Measurements from ENCODE around the gene ZMYND15.
"Not testable (repeated sequence)": the region's sequence is repeated elsewhere in the genome, so short reads cannot be mapped to it uniquely, and the experiment has no call there.

Gene ZMYND15, protein sequence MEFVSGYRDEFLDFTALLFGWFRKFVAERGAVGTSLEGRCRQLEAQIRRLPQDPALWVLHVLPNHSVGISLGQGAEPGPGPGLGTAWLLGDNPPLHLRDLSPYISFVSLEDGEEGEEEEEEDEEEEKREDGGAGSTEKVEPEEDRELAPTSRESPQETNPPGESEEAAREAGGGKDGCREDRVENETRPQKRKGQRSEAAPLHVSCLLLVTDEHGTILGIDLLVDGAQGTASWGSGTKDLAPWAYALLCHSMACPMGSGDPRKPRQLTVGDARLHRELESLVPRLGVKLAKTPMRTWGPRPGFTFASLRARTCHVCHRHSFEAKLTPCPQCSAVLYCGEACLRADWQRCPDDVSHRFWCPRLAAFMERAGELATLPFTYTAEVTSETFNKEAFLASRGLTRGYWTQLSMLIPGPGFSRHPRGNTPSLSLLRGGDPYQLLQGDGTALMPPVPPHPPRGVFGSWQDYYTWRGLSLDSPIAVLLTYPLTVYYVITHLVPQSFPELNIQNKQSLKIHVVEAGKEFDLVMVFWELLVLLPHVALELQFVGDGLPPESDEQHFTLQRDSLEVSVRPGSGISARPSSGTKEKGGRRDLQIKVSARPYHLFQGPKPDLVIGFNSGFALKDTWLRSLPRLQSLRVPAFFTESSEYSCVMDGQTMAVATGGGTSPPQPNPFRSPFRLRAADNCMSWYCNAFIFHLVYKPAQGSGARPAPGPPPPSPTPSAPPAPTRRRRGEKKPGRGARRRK

DNA sequence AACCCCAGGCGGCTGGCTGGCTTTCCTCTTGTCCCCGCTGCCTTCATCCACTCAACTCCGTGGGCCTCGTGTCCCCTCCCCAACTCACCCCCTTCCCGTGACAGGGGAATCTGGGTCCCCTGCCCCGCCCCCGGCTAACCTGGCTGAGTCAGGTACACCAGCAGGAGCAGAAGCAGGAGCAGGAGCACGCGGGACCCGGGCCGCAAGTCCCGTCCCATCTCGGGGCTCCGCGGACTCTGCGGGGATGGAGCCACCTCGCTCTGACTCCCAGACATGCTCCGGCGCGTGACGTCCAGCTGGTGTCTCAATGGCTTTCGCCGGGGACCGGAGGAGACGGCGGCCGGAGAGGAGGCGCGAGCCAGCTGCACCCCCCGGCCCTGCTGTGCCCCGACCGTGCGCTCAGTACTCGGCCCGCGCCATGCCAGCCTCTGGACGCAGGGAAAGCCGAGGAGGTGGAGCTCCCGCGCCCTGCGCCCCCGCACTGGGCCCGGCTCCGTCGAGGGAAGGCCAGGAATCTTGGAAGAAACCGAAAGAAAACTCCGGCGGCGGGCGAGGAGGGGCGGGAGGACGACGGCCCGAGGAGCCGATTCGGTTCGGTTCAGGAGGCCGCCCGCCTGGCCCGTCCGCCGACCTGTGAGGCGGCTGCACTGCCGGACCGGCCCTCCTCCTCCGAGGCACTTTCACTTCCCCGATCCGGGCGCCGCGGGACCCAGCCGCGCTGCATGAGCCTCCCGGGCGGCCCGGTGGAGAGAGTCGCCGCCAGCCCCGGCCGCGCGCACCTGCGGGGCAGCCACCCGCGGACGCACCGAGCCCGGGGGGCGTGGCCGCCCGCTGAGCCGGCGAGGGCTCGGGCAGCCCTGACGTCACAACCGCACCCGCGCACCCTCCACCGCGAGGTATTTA lies at the start of gene ZMYND15, which contains the start of gene CXCL16:
Gene ZMYND15 (plus strand): TSS at position 712 of the 903 bp plus-strand sequence. CDS start 716 bp downstream, outside the sequence.
Gene CXCL16 (minus strand): TSS at position 807 of the 903 bp plus-strand sequence. CDS start 589 bp downstream, at position 218.
- TF ChIP-seq, protein P1, sequence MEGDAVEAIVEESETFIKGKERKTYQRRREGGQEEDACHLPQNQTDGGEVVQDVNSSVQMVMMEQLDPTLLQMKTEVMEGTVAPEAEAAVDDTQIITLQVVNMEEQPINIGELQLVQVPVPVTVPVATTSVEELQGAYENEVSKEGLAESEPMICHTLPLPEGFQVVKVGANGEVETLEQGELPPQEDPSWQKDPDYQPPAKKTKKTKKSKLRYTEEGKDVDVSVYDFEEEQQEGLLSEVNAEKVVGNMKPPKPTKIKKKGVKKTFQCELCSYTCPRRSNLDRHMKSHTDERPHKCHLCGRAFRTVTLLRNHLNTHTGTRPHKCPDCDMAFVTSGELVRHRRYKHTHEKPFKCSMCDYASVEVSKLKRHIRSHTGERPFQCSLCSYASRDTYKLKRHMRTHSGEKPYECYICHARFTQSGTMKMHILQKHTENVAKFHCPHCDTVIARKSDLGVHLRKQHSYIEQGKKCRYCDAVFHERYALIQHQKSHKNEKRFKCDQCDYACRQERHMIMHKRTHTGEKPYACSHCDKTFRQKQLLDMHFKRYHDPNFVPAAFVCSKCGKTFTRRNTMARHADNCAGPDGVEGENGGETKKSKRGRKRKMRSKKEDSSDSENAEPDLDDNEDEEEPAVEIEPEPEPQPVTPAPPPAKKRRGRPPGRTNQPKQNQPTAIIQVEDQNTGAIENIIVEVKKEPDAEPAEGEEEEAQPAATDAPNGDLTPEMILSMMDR (IDR thresholded peaks at IDR 0.05; ENCODE audit: extremely low read depth, missing control alignments): no peak
- DNase-seq (ENCODE audit: low spot score): peak; percentile 92

DNA sequence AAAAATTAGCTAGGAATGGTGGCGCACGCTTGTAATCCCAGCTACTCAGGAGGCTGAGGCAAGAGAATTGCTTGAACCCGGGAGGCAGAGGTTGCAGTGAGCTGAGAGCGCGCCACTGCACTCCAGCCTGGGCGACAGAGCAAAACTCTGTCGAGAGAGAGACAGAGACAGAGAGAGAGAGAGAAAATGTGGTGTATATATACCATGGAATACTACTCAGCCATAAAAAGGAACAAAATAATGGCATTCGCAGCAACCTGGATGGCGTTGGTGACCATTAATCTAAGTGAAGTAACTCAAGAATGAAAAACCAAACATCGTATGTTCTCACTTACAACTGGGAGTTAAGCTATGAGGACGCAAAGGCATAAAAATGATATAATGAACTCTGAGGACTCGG lies 49.8 kb upstream of the ZMYND15 start:
- not testable (repeated sequence) for DNase-seq (ENCODE audit: low spot score)

DNA sequence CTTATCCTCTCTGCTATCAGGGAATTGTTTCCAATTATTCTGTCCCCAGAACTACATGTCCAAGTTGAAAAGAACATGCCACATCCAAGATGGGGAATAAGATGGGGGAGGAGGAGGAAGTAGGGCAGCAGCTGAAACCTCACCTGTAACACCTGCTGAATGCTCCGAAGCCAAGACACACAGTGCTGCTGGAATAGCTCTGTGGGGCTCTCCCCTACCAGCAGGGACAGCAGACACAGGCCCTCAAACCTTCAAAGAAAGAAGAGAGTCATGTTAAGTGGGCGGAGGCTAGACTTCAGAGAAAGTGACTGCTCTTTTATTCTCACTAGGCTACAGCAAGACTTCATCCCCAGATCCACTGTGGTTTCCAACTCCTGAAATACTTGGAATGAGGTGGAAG lies 48.9 kb upstream of the ZMYND15 start:
- no peak for DNase-seq (ENCODE audit: low spot score)
- TF ChIP-seq, protein P1 (IDR thresholded peaks at IDR 0.05; ENCODE audit: extremely low read depth, missing control alignments): no peak

DNA sequence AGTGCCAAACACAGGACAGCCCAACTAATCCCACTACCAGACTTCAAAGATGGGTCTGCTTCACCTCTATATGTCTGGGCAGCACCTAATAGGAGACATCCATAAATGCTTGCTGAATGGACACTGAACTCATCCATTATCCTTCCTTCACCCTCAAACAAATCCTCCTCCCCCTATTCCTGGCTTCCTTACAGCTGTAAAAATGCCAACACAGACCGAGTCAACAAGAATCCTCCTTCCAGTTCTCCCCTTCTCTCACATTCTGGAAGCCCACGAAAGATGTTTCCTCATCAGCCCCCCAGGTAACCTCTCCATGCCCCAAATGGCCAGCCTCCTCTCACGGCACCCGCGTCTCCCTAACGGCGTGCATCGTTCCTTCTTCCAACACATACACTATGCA lies 47.9 kb upstream of the ZMYND15 start:
- no peak for DNase-seq (ENCODE audit: low spot score)
- TF ChIP-seq, protein P1 (IDR thresholded peaks at IDR 0.05; ENCODE audit: extremely low read depth, missing control alignments): no peak

DNA sequence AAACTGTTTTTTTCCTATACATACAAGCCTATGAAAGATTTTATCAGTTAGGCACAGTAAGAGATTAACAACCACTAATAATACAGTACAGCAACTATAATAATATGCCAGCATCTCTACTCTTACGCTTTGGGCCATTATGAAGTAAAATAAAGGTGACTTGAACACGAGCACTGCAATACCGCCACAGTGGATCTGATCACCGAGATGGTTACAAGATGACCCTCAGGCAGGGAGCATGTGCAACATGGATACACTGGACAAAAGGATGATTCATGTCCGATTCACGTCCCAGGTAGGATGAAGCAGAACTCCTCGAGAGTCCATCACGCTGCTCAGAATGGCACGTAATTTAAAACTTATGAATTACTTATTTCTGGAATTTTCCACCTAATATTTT lies 46.2 kb upstream of the ZMYND15 start:
- TF ChIP-seq, protein P1 (IDR thresholded peaks at IDR 0.05; ENCODE audit: extremely low read depth, missing control alignments): no peak
- DNase-seq (ENCODE audit: low spot score): no peak

DNA sequence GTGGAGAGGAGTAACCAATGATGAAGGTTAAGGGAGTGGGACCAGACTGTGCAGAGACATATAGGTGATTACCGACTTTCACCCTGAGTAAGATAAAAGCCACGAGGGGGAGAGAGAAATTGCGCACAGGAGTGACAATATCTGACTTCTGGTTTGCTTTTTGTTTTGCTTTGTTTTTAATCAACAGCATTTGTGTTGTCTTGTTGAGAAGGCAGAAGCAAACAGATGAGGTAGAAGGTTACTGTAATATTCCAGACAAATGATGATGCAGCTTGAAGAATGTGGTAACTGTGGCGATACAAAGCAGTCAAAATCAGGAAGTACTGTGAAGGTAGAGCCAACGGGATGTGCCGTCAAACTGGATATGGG lies 43.2 kb upstream of the ZMYND15 start:
- TF ChIP-seq, protein P1 (IDR thresholded peaks at IDR 0.05; ENCODE audit: extremely low read depth, missing control alignments): no peak
- DNase-seq (ENCODE audit: low spot score): peak; percentile 62

DNA sequence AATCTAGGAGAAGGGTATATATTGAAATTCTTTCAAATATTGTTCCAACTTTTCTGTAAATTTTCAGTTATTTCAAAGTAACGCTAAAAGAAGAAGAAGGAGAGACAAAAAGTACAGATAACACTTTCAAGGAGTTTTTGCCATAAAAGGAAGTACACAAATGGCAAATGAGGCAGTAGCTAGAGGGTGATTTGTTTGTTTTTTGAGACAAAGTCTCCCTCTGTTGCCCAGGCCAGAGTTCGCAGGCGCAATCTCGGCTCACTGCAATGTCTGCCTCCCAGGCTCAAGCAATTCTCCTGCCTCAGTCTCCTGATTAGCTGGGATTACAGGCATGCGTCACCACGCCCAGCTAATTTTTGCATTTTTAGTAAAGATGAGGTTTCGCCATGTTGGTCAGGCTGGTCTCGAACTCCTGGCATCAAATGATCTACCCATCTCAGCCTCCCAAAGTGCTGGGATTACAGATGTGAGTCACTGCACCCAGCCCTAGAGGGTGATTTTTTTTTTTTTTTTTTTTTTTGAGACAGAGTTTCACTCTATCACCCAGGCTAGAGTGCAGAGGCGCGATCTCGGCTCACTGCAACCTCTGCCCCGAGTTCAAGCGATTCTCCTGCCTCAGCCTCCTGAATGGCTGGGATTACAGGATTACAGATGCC lies 40.1 kb upstream of the ZMYND15 start:
- not testable (repeated sequence) for DNase-seq (ENCODE audit: low spot score)

All from GM20000 (cell line).